HG03175 (cell line): Measurements from ENCODE around the gene NHERF1.

Experiments used
- ATAC-seq: cut with Tn5 transposase; IDR thresholded peaks from one replicate; pipeline ENCODE4 v1.9.1; 2021; ENCODE audit warnings: mild to moderate bottlenecking, moderate library complexity; ENCODE audit not compliant: unreplicated experiment

The NHERF1 gene

GRCh38 chr17:74748529-74749278 is at the start of gene NHERF1:
NHERF1 (plus strand) TSS chr17:74748628; CDS start chr17:74748847, 219 bp downstream.
- peak; percentile 93 for ATAC-seq

GRCh38 chr17:74699236-74699635 is 49.2 kb upstream of the NHERF1 start:
- no peak for ATAC-seq

DNA sequence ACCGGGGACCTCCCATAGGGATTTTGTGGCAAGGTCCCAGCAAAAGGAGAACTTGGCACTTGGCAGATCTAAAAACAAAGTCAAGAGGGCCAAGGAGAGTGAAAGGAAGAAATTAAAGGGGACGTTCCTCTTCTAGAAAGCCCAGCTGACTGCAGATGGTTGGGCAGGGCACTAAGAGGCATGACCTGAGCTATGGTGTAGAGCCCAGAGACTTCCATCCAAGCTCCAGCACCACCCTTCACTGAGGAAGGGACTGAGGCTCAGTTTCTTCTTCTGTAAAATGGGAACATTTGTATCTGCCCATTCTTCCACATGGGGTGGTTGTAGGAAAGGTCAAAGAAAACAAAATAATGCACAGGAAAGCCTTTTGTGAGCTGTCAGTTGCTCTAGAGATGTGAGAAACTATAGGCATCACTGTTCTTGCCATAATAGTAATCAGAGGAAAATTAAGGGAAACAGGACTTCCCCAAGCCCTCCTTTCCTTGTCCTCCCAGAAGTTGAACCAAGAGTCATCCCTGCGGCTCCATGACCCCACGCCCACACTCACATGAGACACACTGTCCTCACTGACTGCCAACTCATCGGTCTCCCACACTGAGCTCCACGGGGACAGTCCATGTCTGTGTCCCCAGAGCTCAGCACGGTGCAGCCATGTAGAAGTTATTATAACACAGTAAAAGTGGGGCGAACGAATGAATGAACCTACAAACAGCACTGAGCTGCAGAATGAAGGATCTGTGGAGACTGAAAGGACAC is 46.1 kb upstream of the NHERF1 start:
- ATAC-seq = no peak

DNA sequence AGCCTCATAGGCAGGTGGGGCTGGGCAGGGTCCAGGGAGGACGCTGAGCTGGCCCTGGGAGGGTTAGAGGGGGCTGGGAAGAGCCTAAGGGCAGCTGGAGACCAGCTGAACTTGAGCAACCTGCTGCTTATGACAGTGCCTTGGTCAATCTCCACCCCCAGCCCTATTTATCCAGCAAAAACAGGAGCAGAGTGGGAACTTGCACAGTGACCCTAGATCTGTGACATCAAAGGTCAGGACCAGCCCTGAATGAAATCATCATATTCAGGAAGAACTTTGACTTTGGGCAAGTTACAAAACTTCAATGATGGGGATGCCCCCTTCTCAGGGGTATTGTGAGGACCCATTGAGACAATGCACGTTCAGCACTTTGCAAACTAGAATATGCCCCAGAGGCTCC is 45.1 kb upstream of the NHERF1 start:
- ATAC-seq = no peak

DNA sequence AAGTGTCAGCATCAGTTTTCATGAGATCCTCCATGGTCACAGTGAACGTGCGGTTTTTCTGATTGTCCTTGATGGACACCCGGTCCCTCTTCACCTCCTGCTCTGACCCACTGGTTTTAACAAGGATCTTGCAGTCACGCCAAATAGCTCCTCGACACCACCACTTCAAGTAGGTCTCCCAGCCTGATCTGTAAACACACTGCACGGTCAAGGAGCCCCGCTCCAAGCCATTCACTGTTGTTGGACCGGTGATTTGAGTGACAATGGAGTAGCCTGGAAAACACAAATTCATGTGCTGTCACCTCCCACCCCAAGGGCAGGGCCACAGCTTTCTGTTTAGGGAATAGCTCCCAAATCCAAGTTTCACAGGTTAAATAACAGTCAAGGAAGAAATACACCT is 43.9 kb upstream of the NHERF1 start:
- ATAC-seq = no peak

DNA sequence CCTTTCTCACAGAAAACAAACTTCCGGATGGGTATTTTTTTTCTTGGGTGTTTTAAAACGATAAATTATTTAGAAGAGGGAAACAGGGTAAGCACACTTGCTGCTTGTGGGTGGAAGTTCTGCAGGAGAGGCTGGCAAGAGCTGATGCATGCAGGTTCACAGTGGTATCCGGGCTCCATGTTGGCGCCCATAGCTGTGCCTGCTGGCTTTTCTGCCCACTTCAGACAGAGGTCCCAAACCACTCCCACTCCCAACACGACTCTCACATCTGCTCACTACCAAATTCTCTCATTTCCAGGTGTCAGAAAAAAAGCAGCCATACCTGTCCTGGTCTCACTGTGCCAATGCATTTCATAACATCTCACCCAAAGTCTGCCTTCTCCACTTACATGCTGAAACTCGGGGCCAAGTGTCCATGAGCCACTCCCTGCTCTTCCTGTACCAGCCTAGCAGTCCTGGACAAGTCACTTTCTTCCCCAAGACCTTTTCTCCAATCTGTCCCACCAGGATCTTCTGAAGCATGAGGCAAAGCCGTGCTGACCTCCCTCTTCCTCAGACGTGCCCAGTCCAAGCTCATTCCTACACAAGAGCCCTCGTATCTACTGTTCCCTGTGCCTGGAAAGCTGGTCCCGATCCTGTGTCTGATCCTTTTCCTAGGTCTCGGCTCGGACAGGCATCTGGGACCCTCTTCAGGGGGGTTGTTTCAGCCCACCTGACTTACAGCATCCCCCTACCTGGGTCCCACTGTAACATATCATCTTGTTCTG is 37.2 kb upstream of the NHERF1 start:
- no peak for ATAC-seq

DNA sequence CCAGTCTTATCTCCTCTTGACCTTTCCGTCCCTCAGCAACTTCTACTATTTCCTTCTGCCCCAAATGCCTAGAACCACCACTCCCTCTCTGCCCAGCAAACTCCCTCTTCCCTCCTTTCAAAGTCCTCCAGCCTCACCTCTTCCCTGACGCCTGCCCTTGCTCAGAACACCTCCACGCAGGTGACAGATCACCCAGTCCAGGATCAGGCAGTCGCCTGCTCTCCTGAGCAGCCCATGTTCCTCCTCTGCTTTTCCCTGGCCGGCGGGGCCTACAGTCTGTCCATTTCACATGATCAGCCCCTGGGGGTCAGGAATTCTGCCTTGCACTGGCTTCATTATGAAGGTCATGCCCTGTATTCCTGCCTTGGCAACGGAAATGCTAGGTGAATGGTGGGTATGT is 36.1 kb upstream of the NHERF1 start:
- ATAC-seq = no peak

GRCh38 chr17:74712756-74713155 is 35.7 kb upstream of the NHERF1 start, which contains the start of gene CD300LF:
CD300LF (minus strand) TSS chr17:74712923; CDS start chr17:74712866, 57 bp downstream.
- ATAC-seq = no peak

- no peak for ATAC-seq
Measured at GRCh38 chr17:74713171-74713755, 35.2 kb upstream of the NHERF1 start.

DNA sequence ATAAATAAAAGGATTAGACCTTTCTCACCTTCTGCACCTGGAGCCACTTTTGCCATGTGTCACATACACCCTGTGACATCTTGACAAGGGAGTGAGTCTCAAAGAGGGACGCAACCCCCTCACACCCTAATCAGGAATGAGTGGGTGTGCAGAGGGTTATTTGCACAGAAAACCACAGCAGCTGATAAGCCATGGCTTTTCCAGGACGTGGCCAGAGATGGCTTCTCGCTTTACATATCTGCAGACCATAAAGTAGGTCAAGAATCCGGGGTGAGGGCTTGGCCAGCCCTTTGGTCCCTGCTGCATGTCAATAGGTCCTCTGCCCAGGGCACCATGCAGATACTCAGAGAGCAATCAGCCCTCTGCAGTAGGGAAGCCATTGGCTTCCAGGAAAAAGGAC is 33.3 kb upstream of the NHERF1 start:
- no peak for ATAC-seq

DNA sequence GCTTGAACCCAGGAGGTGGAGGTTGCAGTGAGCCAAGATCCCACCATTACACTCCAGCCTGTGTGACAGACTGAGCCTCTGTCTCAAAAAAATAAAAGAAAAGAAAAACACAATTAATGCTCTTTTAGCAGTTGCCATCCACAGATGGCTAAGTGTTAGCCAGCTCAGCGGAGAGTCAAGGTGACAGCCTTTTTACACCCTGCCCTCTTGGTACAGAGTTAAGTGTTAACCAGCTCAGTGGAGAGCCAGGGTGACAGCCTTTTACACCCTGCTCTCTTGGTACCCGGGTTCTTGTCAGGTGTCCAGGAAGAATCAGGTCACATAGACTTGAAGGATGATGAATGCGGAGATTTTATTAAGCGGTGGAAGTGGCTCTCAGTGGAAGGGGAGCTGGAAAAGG is 27.9 kb upstream of the NHERF1 start:
- no peak for ATAC-seq

DNA sequence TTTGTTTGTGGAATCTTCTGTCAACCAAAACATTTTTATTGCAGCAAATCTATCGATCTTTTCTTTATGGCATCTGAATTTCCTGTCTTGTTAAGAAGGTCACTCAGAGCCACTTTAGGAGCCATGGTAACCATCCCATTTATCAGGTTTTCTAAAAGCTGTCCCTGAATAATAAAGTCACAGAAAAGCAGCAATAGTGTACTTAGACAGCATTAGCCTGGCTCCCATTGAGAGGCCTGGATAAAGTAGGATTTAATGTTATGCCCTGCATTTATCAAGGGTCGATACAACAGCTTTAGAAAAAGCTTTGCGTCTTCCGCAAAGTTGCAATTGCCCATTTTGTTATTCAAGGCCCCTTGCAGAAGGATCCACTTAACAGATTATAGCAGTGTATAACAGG is 25.6 kb upstream of the NHERF1 start:
- no peak for ATAC-seq

- ATAC-seq = no peak
Measured at GRCh38 chr17:74723891-74724290, 24.5 kb upstream of the NHERF1 start.

- ATAC-seq = no peak
Measured at GRCh38 chr17:74725111-74725510, 23.3 kb upstream of the NHERF1 start.

GRCh38 chr17:74728033-74728701 is 20.3 kb upstream of the NHERF1 start:
- no peak for ATAC-seq

DNA sequence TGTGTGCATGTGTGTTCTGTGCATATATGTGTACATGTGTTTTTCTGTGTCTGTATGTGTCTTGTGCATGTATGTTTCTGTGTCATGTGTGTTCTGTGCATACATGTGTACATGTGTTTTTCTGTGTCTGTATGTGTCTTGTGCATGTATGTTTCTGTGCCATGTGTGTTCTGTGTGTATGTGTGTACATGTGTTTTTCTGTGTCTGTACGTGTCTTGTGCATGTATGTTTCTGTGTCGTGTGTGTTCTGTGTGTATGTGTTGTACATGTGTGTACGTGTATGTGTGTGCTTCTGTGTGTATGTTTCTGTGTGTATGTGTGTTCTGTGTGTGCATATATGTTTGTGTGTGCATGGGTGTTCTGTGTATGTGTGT is 19.7 kb upstream of the NHERF1 start:
- ATAC-seq = no peak

GRCh38 chr17:74729368-74729767 is 19.1 kb upstream of the NHERF1 start:
- no peak for ATAC-seq

DNA sequence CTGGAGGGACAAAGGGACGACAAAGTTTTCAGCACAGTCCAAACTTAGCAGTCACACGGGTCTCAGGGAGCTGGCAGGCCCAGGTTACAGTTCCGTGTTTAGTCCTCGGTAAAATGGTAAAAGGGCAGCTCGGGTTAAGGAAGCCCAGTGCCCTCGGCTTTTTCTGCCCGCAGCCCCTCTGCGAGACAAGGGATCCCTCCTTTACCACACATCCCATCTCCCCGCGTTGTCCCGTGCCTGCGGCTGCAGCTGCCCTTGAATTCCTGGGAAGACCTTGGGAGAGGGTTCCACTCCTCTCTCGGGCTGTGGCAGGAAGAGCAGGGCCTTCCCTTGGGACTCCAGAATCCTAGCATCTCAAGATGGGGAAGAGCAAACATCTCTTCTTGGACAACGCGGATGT is 18.6 kb upstream of the NHERF1 start:
- ATAC-seq = no peak

DNA sequence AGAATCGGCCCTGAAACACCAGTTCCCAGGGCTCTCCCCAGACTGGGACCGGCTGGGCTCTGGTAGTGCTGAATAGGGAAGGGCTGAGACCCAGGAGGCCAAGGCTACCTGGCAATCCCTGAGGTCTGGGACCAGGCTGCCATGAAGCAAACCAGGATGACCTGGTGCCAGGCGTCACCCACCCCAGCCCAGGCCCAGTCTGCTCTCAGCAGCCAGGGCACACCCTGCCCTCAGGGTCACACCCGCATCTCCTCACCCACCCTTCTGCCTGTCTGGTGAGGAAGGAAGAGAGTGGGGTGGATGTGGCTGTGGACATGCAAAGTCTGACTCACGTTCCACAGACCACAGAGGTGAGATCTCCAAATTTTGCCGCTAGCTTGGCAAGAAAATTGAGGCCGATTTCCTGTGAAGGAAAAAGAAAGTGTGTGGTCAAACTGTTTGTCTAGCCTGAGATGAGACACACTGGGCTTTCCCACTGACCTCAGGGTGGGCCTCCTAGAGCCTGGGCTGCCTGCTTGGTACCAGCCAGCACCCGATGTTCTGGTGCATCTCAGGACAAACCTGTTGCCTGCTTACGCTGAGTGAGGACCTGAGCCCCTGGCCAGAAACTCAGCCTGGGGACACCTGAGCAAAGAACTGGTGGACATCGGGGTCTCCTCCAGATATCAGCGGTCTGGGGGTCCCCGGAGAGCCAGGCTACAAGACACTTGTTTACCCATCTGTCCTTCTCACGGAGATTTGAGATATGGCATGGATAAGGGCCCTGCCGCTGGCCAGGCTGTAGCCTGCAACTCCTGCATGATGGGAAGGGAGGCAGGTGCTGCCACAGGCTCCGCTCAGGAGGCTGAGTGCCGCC is 17.7 kb upstream of the NHERF1 start:
- ATAC-seq = peak; percentile 60

DNA sequence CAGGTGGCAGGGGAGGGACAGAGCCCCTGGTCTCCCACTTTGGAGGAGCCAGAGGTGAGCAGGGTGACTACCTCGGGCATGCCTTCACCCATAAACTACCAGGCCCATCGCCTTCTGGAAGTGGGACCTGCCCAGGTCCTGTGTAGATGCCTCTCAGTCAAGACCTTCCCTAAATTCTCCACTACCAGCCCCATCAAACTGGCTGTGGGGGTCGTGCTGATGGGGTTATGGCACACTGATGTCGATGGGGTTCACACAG is 17.2 kb upstream of the NHERF1 start:
- ATAC-seq = no peak
